C4-2B (cell line): Measurements from ENCODE around the gene SLC25A47.

Experiments used
- H3K27ac ChIP-seq: fragments of 450-650 bp; 2 replicates; pipeline ENCODE4 v1.5.1; 2017
- CTCF ChIP-seq: fragments of 450-650 bp; conservative IDR thresholded peaks from 2 replicates; pipeline ENCODE4 v1.5.1; 2017; ENCODE audit warnings: mild to moderate bottlenecking
- ZFX ChIP-seq: fragments of 450-650 bp; IDR thresholded peaks from 2 replicates; pipeline ENCODE4 v1.6.1; 2017

Gene SLC25A47

GRCh38 chr14:100329233-100330006 is 6.3 kb downstream of the SLC25A47 start:
- H3K27ac ChIP-seq = no peak overlapping the region
- TF ChIP-seq CTCF = no peak

- H3K27ac ChIP-seq = no peak overlapping the region
- TF ChIP-seq CTCF (no peak), ZFX (no peak)
Measured at GRCh38 chr14:100330007-100330344, 6.8 kb downstream of the SLC25A47 start.

GRCh38 chr14:100330388-100330931 is 7.3 kb downstream of the SLC25A47 start:
- H3K27ac ChIP-seq = no peak overlapping the region
- TF ChIP-seq ZFX = no peak
- no peak for TF ChIP-seq CTCF

GRCh38 chr14:100332071-100332639 is 9.0 kb downstream of the SLC25A47 start:
- no peak overlapping the region for H3K27ac ChIP-seq

GRCh38 chr14:100332797-100333196 is 9.7 kb downstream of the SLC25A47 start:
- no peak overlapping the region for H3K27ac ChIP-seq
- no peak for TF ChIP-seq CTCF
- no peak for TF ChIP-seq ZFX

More at GRCh38 chr14:100332071-100332639, 9.0 kb downstream of the SLC25A47 start:
- TF ChIP-seq CTCF (no peak), ZFX (no peak)

GRCh38 chr14:100333311-100333710 is 10.2 kb downstream of the SLC25A47 start:
- no peak overlapping the region for H3K27ac ChIP-seq
- no peak for TF ChIP-seq ZFX
- TF ChIP-seq CTCF = no peak

GRCh38 chr14:100333827-100334226 is 10.7 kb downstream of the SLC25A47 start:
- no peak for TF ChIP-seq ZFX
- no peak for TF ChIP-seq CTCF
- H3K27ac ChIP-seq = no peak overlapping the region
